Neural cell (in vitro differentiated cells): ENCODE data around the gene SBK1. TPM values are rescaled to one million over a fixed set of nuclear protein-coding genes. Genes with fewer than 3 reads are reported as not detected.

Experiments
- H2AFZ ChIP-seq: fragments of 200-600, 300-800 bp; sonication (generic), shearing (Covaris generic); 2 replicates; pipeline ENCODE4 v1.6.0; 2014; ENCODE audit warnings: low read depth, mild to moderate bottlenecking, antibody characterized with exemption, low read length, moderate library complexity
- H3F3A ChIP-seq: fragments of 200-600 bp; shearing (Covaris generic); 2 replicates; pipeline ENCODE4 v1.6.1; 2016; ENCODE audit warnings: mild to moderate bottlenecking, moderate library complexity, mixed read lengths, antibody characterized with exemption, low read length; ENCODE audit not compliant: insufficient read depth, poor library complexity, severe bottlenecking
- H3K27ac ChIP-seq: fragments of 200-600, 300-800 bp; sonication (generic), shearing (Covaris generic); 2 replicates; pipeline ENCODE4 v1.5.1; 2014; ENCODE audit warnings: mild to moderate bottlenecking, low read length, moderate library complexity
- H3K27me3 ChIP-seq: fragments of 300-800, 200-600 bp; sonication (generic), shearing (Covaris generic); 2 replicates; pipeline ENCODE4 v1.6.0; 2014; ENCODE audit warnings: mild to moderate bottlenecking, low read depth, low read length, moderate library complexity; ENCODE audit not compliant: insufficient read depth
- H3K36me3 ChIP-seq: fragments of 300-800, 200-600 bp; sonication (generic), shearing (Covaris generic); 2 replicates; pipeline ENCODE4 v1.5.1; 2014; ENCODE audit warnings: mild to moderate bottlenecking, antibody characterized with exemption, low read length, moderate library complexity; ENCODE audit not compliant: insufficient read depth
- H3K4me2 ChIP-seq: fragments of 300-800, 200-600 bp; sonication (generic), shearing (Covaris generic); 2 replicates; pipeline ENCODE4 v1.6.0; 2014; ENCODE audit warnings: mild to moderate bottlenecking, low read length
- H3K4me3 ChIP-seq: fragments of 300-800, 200-600 bp; sonication (generic), shearing (Covaris generic); 2 replicates; pipeline ENCODE4 v1.5.1; 2014; ENCODE audit warnings: mild to moderate bottlenecking, low read length, moderate library complexity
- H3K79me2 ChIP-seq: fragments of 200-600 bp; shearing (Covaris generic); replicated peaks from 2 replicates; pipeline ENCODE4 v1.6.0; 2014; ENCODE audit warnings: mild to moderate bottlenecking, low read length, moderate library complexity; ENCODE audit not compliant: insufficient read depth
- H3K9ac ChIP-seq: fragments of 300-800, 200-600 bp; sonication (generic), shearing (Covaris generic); 2 replicates; pipeline ENCODE4 v1.6.1; 2016; ENCODE audit warnings: mild to moderate bottlenecking, low read length, mixed read lengths
- H3K9me2 ChIP-seq: fragments of 200-600 bp; shearing (Covaris generic); 2 replicates; pipeline ENCODE4 v1.6.1; 2016; ENCODE audit warnings: mild to moderate bottlenecking, low read length, mixed read lengths; ENCODE audit not compliant: insufficient read depth
- H3K9me3 ChIP-seq: fragments of 200-600, 300-800 bp; sonication (generic), shearing (Covaris generic); 2 replicates; pipeline ENCODE4 v1.6.1; 2016; ENCODE audit warnings: mild to moderate bottlenecking, mixed run types, low read length, moderate library complexity, mixed read lengths
- H4K20me1 ChIP-seq: fragments of 200-600 bp; shearing (Covaris generic); 2 replicates; pipeline ENCODE4 v1.6.1; 2016; ENCODE audit warnings: mild to moderate bottlenecking, mixed run types; ENCODE audit not compliant: insufficient read depth
- CTCF ChIP-seq: fragments of 450-650 bp; IDR thresholded peaks from 2 replicates; pipeline ENCODE4 v1.5.1; 2014; ENCODE audit warnings: antibody characterized with exemption, mild to moderate bottlenecking, moderate library complexity; ENCODE audit not compliant: poor library complexity, severe bottlenecking
- EP300 ChIP-seq: fragments of 450-650 bp; conservative IDR thresholded peaks from 2 replicates; pipeline ENCODE4 v1.6.1; 2014; ENCODE audit warnings: antibody characterized with exemption, mild to moderate bottlenecking, moderate library complexity; ENCODE audit not compliant: poor library complexity, severe bottlenecking
- EZH2 ChIP-seq: fragments of 200-600, 300-800 bp; shearing (Covaris generic), sonication (generic); IDR thresholded peaks from 2 replicates; pipeline ENCODE4 v1.6.1; 2014; ENCODE audit warnings: antibody characterized with exemption, low read length, borderline replicate concordance, mild to moderate bottlenecking; ENCODE audit not compliant: insufficient read depth, poor library complexity, severe bottlenecking
- MXI1 ChIP-seq: fragments of 450-650 bp; conservative IDR thresholded peaks from 2 replicates; pipeline ENCODE4 v1.6.1; 2014; ENCODE audit warnings: antibody characterized with exemption, mild to moderate bottlenecking; ENCODE audit not compliant: poor library complexity, severe bottlenecking
- POLR2AphosphoS5 ChIP-seq: IDR thresholded peaks from 2 replicates; pipeline ENCODE4 v1.6.1; 2012
- RAD21 ChIP-seq: fragments of 450-650 bp; conservative IDR thresholded peaks from 2 replicates; pipeline ENCODE4 v1.6.1; 2014; ENCODE audit warnings: antibody characterized with exemption, mild to moderate bottlenecking, moderate library complexity
- SMC3 ChIP-seq: fragments of 450-650 bp; conservative IDR thresholded peaks from 2 replicates; pipeline ENCODE4 v1.6.1; 2014; ENCODE audit warnings: antibody characterized with exemption, mild to moderate bottlenecking, moderate library complexity; ENCODE audit not compliant: poor library complexity
- TAF1 ChIP-seq: IDR thresholded peaks from 2 replicates; pipeline ENCODE4 v1.6.1; 2012; ENCODE audit warnings: low read depth
- polyA plus RNA-seq: library from polyadenylated mRNA; depleted of rRNA; stranded (reverse); fragments of >200 nt; gene quantifications from 2 replicates; pipeline ENCODE4 v1.2.3, GENCODE V29; 2014
- TF ChIP-seq, protein P1 (sequence below): IDR thresholded peaks from 2 replicates; pipeline ENCODE4 v1.6.1; 2012; ENCODE audit warnings: borderline replicate concordance

Gene SBK1
- polyA plus RNA-seq, 1 donor from 2014 or later, result 18.2 TPM

- Histone ChIP-seq H2AFZ (no peak overlapping the region), H3K4me2 (no peak overlapping the region), H3K9me3 (no peaks in the 10 kb centered on the region), H3K36me3 (no peaks in the 10 kb centered on the region), H3K27ac (no peak overlapping the region), H3K4me3 (no peak overlapping the region), H4K20me1 (no peaks in the 10 kb centered on the region), H3F3A (no peaks in the 10 kb centered on the region), H3K9ac (no peak overlapping the region), H3K79me2 (no peaks in the 10 kb centered on the region), H3K9me2 (no peaks in the 10 kb centered on the region), H3K27me3 (no peaks in the 10 kb centered on the region)
- no peak for TF ChIP-seq CTCF
- no peak for TF ChIP-seq EZH2
- TF ChIP-seq EP300, result no peak
- TF ChIP-seq MXI1, result no peak
- TF ChIP-seq, protein P1, sequence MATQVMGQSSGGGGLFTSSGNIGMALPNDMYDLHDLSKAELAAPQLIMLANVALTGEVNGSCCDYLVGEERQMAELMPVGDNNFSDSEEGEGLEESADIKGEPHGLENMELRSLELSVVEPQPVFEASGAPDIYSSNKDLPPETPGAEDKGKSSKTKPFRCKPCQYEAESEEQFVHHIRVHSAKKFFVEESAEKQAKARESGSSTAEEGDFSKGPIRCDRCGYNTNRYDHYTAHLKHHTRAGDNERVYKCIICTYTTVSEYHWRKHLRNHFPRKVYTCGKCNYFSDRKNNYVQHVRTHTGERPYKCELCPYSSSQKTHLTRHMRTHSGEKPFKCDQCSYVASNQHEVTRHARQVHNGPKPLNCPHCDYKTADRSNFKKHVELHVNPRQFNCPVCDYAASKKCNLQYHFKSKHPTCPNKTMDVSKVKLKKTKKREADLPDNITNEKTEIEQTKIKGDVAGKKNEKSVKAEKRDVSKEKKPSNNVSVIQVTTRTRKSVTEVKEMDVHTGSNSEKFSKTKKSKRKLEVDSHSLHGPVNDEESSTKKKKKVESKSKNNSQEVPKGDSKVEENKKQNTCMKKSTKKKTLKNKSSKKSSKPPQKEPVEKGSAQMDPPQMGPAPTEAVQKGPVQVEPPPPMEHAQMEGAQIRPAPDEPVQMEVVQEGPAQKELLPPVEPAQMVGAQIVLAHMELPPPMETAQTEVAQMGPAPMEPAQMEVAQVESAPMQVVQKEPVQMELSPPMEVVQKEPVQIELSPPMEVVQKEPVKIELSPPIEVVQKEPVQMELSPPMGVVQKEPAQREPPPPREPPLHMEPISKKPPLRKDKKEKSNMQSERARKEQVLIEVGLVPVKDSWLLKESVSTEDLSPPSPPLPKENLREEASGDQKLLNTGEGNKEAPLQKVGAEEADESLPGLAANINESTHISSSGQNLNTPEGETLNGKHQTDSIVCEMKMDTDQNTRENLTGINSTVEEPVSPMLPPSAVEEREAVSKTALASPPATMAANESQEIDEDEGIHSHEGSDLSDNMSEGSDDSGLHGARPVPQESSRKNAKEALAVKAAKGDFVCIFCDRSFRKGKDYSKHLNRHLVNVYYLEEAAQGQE, result no peak
- TF ChIP-seq RAD21, result no peak
- TF ChIP-seq SMC3, result no peak
- no peak for TF ChIP-seq TAF1
- no peak for TF ChIP-seq POLR2AphosphoS5
Measured at GRCh38 chr16:28282045-28282444, 10.3 kb upstream of the SBK1 start.

DNA sequence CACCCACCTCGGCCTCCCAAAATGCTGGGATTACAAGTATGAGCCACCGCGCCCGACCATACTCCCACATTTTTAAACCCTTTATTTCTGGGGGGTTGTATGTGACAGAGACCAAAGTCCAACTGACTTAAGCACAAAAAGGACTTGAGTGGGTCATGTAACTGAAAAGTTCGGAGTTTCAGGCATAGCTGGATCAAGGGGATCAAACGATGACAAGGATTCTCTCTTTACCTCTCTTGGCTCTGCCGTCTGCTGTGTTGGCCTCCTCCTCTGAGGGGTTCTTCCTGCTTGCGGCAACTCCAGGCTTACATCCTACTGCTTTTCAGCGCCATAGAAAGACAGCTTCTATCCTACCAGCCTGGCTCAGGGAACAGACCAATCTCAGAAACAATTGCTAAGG, 9.2 kb upstream of the SBK1 start:
- H4K20me1 ChIP-seq, result no peaks in the 10 kb centered on the region
- no peak overlapping the region for H2AFZ ChIP-seq
- no peak overlapping the region for H3K27ac ChIP-seq
- H3K9me3 ChIP-seq, result no peaks in the 10 kb centered on the region
- H3K79me2 ChIP-seq, result no peaks in the 10 kb centered on the region
- no peak overlapping the region for H3K9ac ChIP-seq
- no peak overlapping the region for H3K4me3 ChIP-seq
- H3K4me2 ChIP-seq, result no peak overlapping the region
- no peaks in the 10 kb centered on the region for H3K9me2 ChIP-seq
- no peaks in the 10 kb centered on the region for H3F3A ChIP-seq
- no peaks in the 10 kb centered on the region for H3K36me3 ChIP-seq
- no peak for TF ChIP-seq POLR2AphosphoS5
- TF ChIP-seq, protein P1, result no peak
- no peak for TF ChIP-seq CTCF
- TF ChIP-seq SMC3, result no peak
- no peak for TF ChIP-seq MXI1
- no peak for TF ChIP-seq RAD21
- TF ChIP-seq EZH2, result no peak
- TF ChIP-seq EP300, result no peak
- no peaks in the 10 kb centered on the region for H3K27me3 ChIP-seq
